RPMI8226 (cell line): ENCODE data around the gene ADAD2.
"Not testable (repeated sequence)": the region's sequence is repeated elsewhere in the genome, so short reads cannot be mapped to it uniquely, and the experiment has no call there.

Experiments
- DNase-seq: peaks from one replicate; pipeline ENCODE4 v3.0.0-alpha.2; 2015

Gene ADAD2

GRCh38 chr16:84196727-84197394 lies 5.9 kb downstream of the ADAD2 start:
- DNase-seq = no peak

- DNase-seq = no peak
Observed at GRCh38 chr16:84197466-84198128, 6.6 kb downstream of the ADAD2 start.

DNA sequence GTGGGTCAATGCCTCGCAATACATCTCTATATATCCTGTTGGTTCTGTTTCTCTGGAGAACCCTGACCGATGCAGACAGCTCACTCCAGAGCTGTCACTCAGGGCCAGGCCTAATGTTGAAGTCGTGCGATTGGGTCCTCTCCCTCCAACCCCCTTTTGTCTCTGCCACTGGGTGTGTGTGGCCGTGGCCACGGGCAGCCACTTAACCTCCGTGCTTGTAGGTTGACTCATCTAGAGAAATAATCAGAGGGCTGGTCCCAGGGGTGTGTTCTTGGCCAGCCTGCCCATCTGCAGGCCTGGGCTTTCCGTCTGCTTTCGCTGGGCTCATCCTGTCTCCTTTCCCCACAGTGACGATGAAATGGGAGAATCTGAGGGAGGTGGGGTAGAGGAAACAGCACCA lies 7.4 kb downstream of the ADAD2 start:
- no peak for DNase-seq

DNA sequence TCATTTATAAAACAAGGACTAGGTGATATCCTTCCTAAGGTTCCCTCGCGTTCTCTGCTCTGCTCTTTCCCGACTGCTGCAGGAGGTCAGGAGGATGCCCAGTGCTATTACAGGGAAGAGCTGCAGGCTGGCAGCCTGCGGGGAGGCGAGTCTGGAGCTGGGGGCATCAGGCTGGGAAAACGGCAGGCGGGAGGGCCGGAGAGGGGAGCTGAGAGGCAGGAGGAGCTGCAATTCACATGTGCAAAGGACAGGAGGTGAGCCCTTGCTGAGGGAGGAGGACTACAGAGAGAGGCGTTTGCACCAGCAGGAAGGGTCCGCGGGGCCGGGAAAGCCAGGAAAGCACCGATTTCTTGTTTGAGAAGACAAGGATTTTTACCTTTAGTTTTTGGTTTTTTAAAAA lies 8.1 kb downstream of the ADAD2 start:
- no peak for DNase-seq

DNA sequence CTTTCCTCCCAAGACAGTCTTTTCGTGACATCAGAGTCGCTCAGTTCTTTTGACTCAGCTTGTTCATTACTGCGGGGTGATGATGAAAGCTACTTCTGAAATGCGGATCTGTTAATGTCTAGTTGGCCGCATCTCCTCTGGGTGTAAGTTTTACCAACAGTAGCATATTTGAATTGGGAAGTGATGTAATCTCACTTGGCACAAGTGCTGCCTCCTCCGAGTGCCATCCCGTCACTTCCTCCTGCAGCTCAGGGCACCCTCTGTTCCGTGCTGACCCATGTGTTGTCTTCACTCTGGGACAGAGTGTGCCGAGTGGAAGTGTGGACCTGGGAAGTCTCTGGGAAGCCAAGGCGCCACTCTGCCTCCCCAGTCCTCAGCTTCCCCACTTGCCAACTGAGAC lies 8.9 kb downstream of the ADAD2 start:
- DNase-seq = no peak

GRCh38 chr16:84204551-84204950 lies 13.6 kb downstream of the ADAD2 start:
- DNase-seq = not testable (repeated sequence)

GRCh38 chr16:84205123-84205522 lies 14.2 kb downstream of the ADAD2 start:
- not testable (repeated sequence) for DNase-seq

GRCh38 chr16:84205976-84206691 lies 15.2 kb downstream of the ADAD2 start:
- no peak for DNase-seq

GRCh38 chr16:84207251-84207650 lies 16.3 kb downstream of the ADAD2 start:
- DNase-seq = no peak

GRCh38 chr16:84207879-84208278 lies 16.9 kb downstream of the ADAD2 start:
- DNase-seq = no peak

DNA sequence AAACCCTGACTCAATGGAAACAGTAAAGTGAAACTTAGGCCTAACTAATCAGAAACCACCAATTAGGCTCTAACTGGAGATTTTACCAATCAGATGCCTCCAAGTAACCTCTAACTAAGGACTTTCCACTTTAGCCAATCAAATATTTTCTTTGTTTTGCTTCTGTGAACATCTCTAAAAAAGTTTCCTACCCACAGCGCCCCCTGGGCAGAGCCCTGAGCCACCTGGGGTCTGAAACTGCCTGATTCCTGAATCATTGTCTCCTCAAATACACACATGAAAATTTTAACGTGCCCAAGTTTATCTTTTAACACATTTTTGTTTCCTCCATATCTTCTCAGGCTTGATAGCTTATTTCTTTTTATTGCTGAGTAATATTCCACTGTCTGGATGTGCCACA lies 19.0 kb downstream of the ADAD2 start:
- DNase-seq = no peak

- no peak for DNase-seq
Observed at GRCh38 chr16:84212154-84212553, 21.2 kb downstream of the ADAD2 start.

- DNase-seq = no peak
Observed at GRCh38 chr16:84212631-84213030, 21.7 kb downstream of the ADAD2 start.

- no peak for DNase-seq
Observed at GRCh38 chr16:84214451-84215066, 23.6 kb downstream of the ADAD2 start.

DNA sequence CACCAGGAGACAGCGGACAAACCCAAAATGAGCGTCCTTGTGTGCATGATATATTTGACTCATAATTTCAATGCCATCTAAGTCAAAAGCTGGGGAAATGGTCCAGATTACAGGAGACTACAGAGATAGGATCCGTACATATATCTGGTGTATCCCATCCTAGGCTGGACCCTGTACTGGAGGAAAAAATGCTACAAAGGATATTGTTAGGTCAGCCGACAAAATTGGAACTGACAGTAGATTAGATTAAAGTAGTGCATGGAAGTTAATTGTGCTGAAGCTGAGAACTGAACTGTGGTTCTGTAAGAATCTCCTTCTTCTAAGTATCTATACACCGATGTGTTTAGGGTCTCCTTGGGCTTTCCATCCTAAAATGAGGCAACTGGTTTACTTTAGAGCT lies 24.6 kb downstream of the ADAD2 start:
- no peak for DNase-seq

DNA sequence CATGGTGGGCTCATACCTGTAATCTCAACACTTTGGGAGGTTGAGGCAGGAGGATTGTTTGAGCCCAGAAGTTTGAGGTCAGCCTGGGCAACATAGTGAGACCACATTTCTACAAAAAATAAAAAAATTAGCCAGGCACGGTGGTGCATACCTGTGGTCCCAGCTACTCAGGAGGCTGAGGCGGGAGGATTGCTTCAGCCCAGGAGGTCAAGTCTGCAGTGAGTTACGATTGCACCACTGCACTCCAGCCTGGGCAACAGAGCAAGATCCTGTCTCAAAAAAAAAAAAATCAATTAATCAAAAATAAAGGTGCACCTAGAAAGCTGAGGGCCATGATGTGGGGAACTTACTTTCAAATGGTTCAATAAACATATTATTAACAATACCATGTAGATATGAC lies 25.2 kb downstream of the ADAD2 start:
- not testable (repeated sequence) for DNase-seq

- no peak for DNase-seq
Observed at GRCh38 chr16:84218176-84218823, 27.3 kb downstream of the ADAD2 start.

- no peak for DNase-seq
Observed at GRCh38 chr16:84218956-84219355, 28.0 kb downstream of the ADAD2 start.

DNA sequence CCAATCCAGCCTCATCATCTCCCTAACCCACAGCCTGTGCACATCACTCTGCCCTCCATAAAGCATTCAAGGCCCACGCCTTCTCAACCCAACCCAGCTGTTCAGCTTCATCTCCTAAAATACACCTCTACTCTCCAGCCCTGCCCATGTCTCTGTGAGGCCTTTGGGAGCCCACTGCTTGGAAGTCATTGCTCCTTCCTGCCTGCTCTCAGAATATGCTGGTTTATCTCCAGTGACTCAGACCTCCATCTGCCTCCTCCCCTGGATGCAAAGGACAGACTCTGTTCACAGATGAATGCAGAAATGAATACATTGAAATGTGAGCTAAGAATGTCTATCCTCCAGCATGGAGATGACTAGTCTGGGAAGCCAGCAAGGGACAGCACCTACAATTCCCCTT lies 29.9 kb downstream of the ADAD2 start:
- no peak for DNase-seq

DNA sequence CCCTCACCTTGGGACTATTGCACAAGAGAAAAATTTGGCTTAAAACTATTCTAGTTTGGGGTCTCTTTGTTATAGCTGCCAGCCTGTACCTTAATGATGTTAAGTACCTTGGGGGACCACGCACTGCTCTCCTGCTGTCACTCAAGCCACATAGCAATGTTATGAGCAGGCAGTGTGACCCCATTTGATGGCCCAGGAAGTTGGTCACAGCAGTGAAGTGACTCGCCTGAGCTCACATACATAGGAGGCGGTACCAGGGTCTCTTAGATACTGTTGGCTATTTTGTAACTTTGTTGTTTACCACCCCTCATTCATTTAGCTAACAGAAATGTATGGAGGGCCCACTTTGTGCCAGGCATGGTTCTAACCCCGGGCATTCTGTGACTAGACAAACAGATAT lies 32.5 kb downstream of the ADAD2 start:
- no peak for DNase-seq

DNA sequence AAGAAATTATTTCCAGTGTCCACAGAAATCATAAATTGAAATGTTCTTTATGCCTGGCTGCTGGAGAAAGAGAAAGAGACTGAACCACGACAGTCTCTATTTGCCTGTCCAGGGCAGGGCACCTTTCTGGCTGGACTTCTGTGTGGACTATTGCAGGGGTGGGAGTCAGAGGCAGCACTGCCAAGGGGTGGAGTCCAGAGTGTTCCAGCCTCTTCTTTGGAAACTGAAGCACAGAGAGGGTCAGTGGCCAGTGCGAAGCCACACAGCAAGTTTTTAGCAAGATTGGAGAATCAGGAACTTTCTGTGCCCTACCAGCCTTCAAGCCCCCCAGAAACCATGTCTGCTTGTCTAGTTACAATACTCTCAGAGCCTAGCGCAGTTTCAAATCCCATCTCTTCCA lies 33.6 kb downstream of the ADAD2 start:
- DNase-seq = no peak

DNA sequence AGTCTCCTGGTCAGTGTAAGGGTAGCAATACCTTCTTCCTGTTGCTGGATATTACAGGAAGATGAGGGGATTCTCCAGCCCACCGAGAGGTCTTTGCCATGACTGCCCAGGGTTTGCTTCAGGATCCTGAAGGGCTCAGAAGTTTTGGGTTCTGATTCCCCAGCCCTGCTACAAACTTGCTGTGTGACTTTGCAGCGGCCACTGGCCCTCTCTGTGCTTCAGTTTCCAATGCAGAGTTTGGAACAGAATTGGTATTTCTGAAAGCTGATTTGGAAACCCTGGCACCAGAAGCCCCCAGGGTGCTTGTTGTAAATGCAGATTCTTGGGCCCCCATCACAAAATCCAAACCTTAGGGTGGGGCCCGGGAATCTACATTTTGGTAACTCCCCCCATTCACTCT lies 34.2 kb downstream of the ADAD2 start:
- no peak for DNase-seq

DNA sequence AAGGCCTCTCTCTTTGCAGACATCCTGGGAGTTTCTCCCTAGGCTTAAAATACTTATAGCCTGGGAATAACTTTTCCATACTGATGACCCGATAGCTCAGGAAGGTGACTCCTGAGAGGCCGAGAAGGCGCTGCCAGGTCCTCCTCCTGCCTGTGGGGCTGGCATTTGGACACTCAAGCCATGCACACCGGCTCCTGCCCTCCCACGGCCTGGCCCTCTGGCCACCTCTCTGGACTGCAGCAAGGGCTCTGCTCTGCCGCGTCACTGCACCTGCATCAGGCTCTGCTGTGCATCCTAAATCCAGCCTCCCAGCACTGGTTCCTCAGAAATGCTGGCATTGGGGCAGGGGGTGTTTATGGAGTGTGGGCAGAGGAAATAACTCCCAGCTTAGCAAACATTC lies 34.6 kb downstream of the ADAD2 start:
- DNase-seq = no peak
